ENCODE data around the gene ZBTB32. TPM values are rescaled to one million over a fixed set of nuclear protein-coding genes. Genes with fewer than 3 reads are reported as not detected.
A peak's percentile ranks its signal among the peaks of the same experiment; 100 is the strongest.

ZBTB32 gene
- total and polyA plus RNA-seq, 2 donors, result 0.09 to 2.0 TPM

GRCh38 chr19:35710784-35711723 is 6.7 kb downstream of the ZBTB32 start:
- no peak for DNase-seq (ENCODE audit: low read depth in 6 of 9, low spot score in 9 of 9)
- Histone ChIP-seq H3K27me3 (ENCODE audit: control insufficient read depth in 2 of 2, insufficient read depth in 1 of 2, low read length in 1 of 2) (peaks cover 5 to 27% of the 10 kb centered on the region in 2 donors), H3K27ac (ENCODE audit: low read depth in 1 of 2, low read length in 1 of 2) (no peak overlapping the region), H3K4me3 (ENCODE audit: low read length in 2 of 2) (no peak overlapping the region), H3K36me3 (ENCODE audit: control insufficient read depth in 2 of 2, insufficient read depth in 2 of 2, low read length in 1 of 2) (no peaks in the 10 kb centered on the region), H3K4me1 (ENCODE audit: control insufficient read depth in 2 of 2, insufficient read depth in 2 of 2, low read length in 2 of 2) (peaks cover 6 to 12% of the 10 kb centered on the region in 2 donors), H3K9me3 (ENCODE audit: control insufficient read depth in 2 of 2, insufficient read depth in 1 of 2, low read length in 1 of 2) (no peaks in the 10 kb centered on the region)
- WGBS, result 88% methylated on average over 13 of the region's 13 CpGs

GRCh38 chr19:35712567-35713505 is 8.5 kb downstream of the ZBTB32 start:
- Histone ChIP-seq H3K36me3 (ENCODE audit: control insufficient read depth in 2 of 2, insufficient read depth in 2 of 2, low read length in 1 of 2) (no peaks in the 10 kb centered on the region), H3K9me3 (ENCODE audit: control insufficient read depth in 2 of 2, insufficient read depth in 1 of 2, low read length in 1 of 2) (no peaks in the 10 kb centered on the region), H3K27ac (ENCODE audit: low read depth in 1 of 2, low read length in 1 of 2) (no peak overlapping the region), H3K4me1 (ENCODE audit: control insufficient read depth in 2 of 2, insufficient read depth in 2 of 2, low read length in 2 of 2) (peaks cover 12 to 23% of the 10 kb centered on the region in 2 donors), H3K4me3 (ENCODE audit: low read length in 2 of 2) (no peak overlapping the region), H3K27me3 (ENCODE audit: control insufficient read depth in 2 of 2, insufficient read depth in 1 of 2, low read length in 1 of 2) (peaks cover 9 to 39% of the 10 kb centered on the region in 2 donors)
- WGBS, result 87% methylated on average over 11 of the region's 11 CpGs
- DNase-seq (ENCODE audit: low read depth in 6 of 9, low spot score in 9 of 9), result no peak

- Histone ChIP-seq H3K4me3 (ENCODE audit: low read length in 2 of 2) (no peak overlapping the region), H3K27me3 (ENCODE audit: control insufficient read depth in 2 of 2, insufficient read depth in 1 of 2, low read length in 1 of 2) (peaks cover 9 to 39% of the 10 kb centered on the region in 2 donors), H3K36me3 (ENCODE audit: control insufficient read depth in 2 of 2, insufficient read depth in 2 of 2, low read length in 1 of 2) (no peaks in the 10 kb centered on the region), H3K4me1 (ENCODE audit: control insufficient read depth in 2 of 2, insufficient read depth in 2 of 2, low read length in 2 of 2) (peaks cover 12 to 23% of the 10 kb centered on the region in 2 donors), H3K9me3 (ENCODE audit: control insufficient read depth in 2 of 2, insufficient read depth in 1 of 2, low read length in 1 of 2) (no peaks in the 10 kb centered on the region), H3K27ac (ENCODE audit: low read depth in 1 of 2, low read length in 1 of 2) (no peak overlapping the region)
- no peak for DNase-seq (ENCODE audit: low read depth in 6 of 9, low spot score in 9 of 9)
- 57% methylated on average over 2 of the region's 2 CpGs for WGBS
Measured at GRCh38 chr19:35713506-35713850, 9.1 kb downstream of the ZBTB32 start.

- Histone ChIP-seq H3K27me3 (ENCODE audit: control insufficient read depth in 2 of 2, insufficient read depth in 1 of 2, low read length in 1 of 2) (peaks cover 9 to 39% of the 10 kb centered on the region in 2 donors), H3K4me1 (ENCODE audit: control insufficient read depth in 2 of 2, insufficient read depth in 2 of 2, low read length in 2 of 2) (peaks cover 15 to 28% of the 10 kb centered on the region in 2 donors), H3K27ac (ENCODE audit: low read depth in 1 of 2, low read length in 1 of 2) (no peak overlapping the region), H3K36me3 (ENCODE audit: control insufficient read depth in 2 of 2, insufficient read depth in 2 of 2, low read length in 1 of 2) (no peaks in the 10 kb centered on the region), H3K4me3 (ENCODE audit: low read length in 2 of 2) (no peak overlapping the region), H3K9me3 (ENCODE audit: control insufficient read depth in 2 of 2, insufficient read depth in 1 of 2, low read length in 1 of 2) (no peaks in the 10 kb centered on the region)
- 95% methylated on average over 12 of the region's 12 CpGs for WGBS
- no peak for DNase-seq (ENCODE audit: low read depth in 6 of 9, low spot score in 9 of 9)
Measured at GRCh38 chr19:35713904-35714495, 9.6 kb downstream of the ZBTB32 start.

- peaks cover 21 to 35% of the 10 kb centered on the region in 2 donors for H3K4me1 ChIP-seq (ENCODE audit: control insufficient read depth in 2 of 2, insufficient read depth in 2 of 2, low read length in 2 of 2)
- WGBS, result 92% methylated on average over 14 of the region's 14 CpGs
- H3K36me3 ChIP-seq (ENCODE audit: control insufficient read depth in 2 of 2, insufficient read depth in 2 of 2, low read length in 1 of 2), result peaks cover 2 to 5% of the 10 kb centered on the region in 2 donors
- DNase-seq (ENCODE audit: low read depth in 6 of 9, low spot score in 9 of 9), result no peak
- H3K27ac ChIP-seq (ENCODE audit: low read depth in 1 of 2, low read length in 1 of 2), result peak overlapping the region in 1 of 2 donors; percentile 15
- H3K9me3 ChIP-seq (ENCODE audit: control insufficient read depth in 2 of 2, insufficient read depth in 1 of 2, low read length in 1 of 2), result no peaks in the 10 kb centered on the region
- peaks cover 9 to 39% of the 10 kb centered on the region in 2 donors for H3K27me3 ChIP-seq (ENCODE audit: control insufficient read depth in 2 of 2, insufficient read depth in 1 of 2, low read length in 1 of 2)
- no peak overlapping the region for H3K4me3 ChIP-seq (ENCODE audit: low read length in 2 of 2)
Measured at GRCh38 chr19:35714601-35715354, 10.4 kb downstream of the ZBTB32 start.

- Histone ChIP-seq H3K9me3 (ENCODE audit: control insufficient read depth in 2 of 2, insufficient read depth in 1 of 2, low read length in 1 of 2) (no peaks in the 10 kb centered on the region), H3K27ac (ENCODE audit: low read depth in 1 of 2, low read length in 1 of 2) (no peak overlapping the region), H3K4me3 (ENCODE audit: low read length in 2 of 2) (no peak overlapping the region), H3K27me3 (ENCODE audit: control insufficient read depth in 2 of 2, insufficient read depth in 1 of 2, low read length in 1 of 2) (peaks cover 9 to 39% of the 10 kb centered on the region in 2 donors), H3K4me1 (ENCODE audit: control insufficient read depth in 2 of 2, insufficient read depth in 2 of 2, low read length in 2 of 2) (peaks cover 21 to 35% of the 10 kb centered on the region in 2 donors), H3K36me3 (ENCODE audit: control insufficient read depth in 2 of 2, insufficient read depth in 2 of 2, low read length in 1 of 2) (peaks cover 7 to 11% of the 10 kb centered on the region in 2 donors)
- no peak for DNase-seq (ENCODE audit: low read depth in 6 of 9, low spot score in 9 of 9)
- 96% methylated on average over 7 of the region's 7 CpGs for WGBS
Measured at GRCh38 chr19:35715355-35715809, 11.0 kb downstream of the ZBTB32 start.

GRCh38 chr19:35715981-35716800 is 11.8 kb downstream of the ZBTB32 start:
- WGBS, result 3% methylated on average over 52 of the region's 52 CpGs
- Histone ChIP-seq H3K27ac (ENCODE audit: low read depth in 1 of 2, low read length in 1 of 2) (peak overlapping the region in 1 of 2 donors; percentile 19), H3K27me3 (ENCODE audit: control insufficient read depth in 2 of 2, insufficient read depth in 1 of 2, low read length in 1 of 2) (peaks cover 9 to 39% of the 10 kb centered on the region in 2 donors), H3K36me3 (ENCODE audit: control insufficient read depth in 2 of 2, insufficient read depth in 2 of 2, low read length in 1 of 2) (peaks cover 10 to 19% of the 10 kb centered on the region in 2 donors), H3K4me1 (ENCODE audit: control insufficient read depth in 2 of 2, insufficient read depth in 2 of 2, low read length in 2 of 2) (peaks cover 21 to 35% of the 10 kb centered on the region in 2 donors), H3K4me3 (ENCODE audit: low read length in 2 of 2) (peak overlapping the region; percentile 65 to 77), H3K9me3 (ENCODE audit: control insufficient read depth in 2 of 2, insufficient read depth in 1 of 2, low read length in 1 of 2) (peaks cover 0 to 1% of the 10 kb centered on the region in 2 donors)
- DNase-seq (ENCODE audit: low read depth in 6 of 9, low spot score in 9 of 9), result no peak
